LNCAP (cell line): ENCODE results near the gene AUH.

Experiments used
- TF ChIP-seq, protein P1 (sequence below): fragments of 450-650 bp; IDR thresholded peaks from 2 replicates; pipeline ENCODE4 v1.5.1; 2017; ENCODE audit warnings: mild to moderate bottlenecking

AUH gene

DNA sequence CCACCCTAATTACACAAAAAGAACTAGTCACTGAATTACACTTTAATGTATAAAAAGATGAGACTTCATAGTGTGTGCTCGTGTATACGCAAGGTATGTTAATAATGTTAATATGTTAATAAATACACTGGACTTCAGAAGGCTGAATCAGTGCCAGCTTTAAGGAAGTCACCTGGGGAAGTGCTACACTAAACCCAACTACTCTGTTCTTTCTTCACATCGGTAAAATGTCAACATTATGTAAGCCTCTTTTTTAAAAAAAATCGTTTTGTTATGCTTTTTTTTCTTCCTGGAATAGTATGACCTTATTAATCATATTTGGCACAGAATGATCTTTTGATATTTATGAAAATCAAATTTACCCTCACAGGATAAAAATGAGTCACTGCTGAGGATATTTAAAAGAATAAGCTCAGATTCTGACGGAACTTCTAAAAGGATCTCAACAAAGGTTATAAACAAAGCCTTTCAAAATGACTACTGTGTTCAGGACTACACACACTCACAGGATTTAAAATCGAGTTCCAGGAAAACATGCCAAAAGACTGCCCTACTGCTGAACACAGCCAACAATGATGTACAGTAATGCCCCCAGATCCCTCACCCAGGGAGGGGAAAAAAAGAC is 75.9 kb downstream of the AUH start:
- TF ChIP-seq, protein P1, sequence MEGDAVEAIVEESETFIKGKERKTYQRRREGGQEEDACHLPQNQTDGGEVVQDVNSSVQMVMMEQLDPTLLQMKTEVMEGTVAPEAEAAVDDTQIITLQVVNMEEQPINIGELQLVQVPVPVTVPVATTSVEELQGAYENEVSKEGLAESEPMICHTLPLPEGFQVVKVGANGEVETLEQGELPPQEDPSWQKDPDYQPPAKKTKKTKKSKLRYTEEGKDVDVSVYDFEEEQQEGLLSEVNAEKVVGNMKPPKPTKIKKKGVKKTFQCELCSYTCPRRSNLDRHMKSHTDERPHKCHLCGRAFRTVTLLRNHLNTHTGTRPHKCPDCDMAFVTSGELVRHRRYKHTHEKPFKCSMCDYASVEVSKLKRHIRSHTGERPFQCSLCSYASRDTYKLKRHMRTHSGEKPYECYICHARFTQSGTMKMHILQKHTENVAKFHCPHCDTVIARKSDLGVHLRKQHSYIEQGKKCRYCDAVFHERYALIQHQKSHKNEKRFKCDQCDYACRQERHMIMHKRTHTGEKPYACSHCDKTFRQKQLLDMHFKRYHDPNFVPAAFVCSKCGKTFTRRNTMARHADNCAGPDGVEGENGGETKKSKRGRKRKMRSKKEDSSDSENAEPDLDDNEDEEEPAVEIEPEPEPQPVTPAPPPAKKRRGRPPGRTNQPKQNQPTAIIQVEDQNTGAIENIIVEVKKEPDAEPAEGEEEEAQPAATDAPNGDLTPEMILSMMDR, result no peak

DNA sequence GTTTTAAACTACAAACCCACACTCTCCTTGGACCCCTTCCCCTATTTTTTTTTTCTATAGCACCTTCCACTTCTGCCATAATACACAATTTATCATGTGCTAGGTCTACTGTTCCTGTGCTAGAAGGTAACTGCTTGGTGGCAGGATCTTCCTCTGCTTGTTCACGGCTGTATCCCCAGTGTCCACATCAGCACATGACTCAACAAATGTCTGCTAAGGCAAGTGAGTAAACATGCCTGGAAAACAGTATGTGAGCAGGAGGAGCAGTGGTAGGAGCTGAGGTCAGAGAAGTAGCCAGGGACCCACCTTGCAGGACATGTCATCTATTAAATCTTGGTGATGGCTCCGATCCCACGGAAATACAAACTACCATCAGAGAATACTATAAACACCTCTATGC is 79.4 kb downstream of the AUH start:
- TF ChIP-seq, protein P1, result no peak

GRCh38 chr9:91279296-91280204 is 82.2 kb downstream of the AUH start:
- TF ChIP-seq, protein P1, result no peak

DNA sequence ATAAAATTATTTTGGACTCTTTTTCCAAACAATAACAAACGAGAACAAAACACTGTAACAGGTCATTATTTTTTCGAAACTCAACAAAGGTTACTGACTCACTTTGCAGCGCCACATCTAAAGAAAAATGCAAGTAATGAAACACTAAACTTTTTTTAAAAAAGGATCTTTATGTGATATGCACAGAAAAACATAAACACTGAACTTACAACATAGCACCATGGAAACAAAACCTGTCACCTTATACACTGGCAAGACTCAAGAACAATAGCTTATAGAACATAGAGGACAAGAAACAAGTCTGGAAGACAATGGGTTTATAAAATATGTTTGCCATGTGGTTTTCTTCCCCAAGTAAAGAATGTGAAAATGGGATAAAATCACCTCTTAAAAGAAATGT is 85.2 kb downstream of the AUH start:
- TF ChIP-seq, protein P1, result no peak

- TF ChIP-seq, protein P1, result no peak
Observed at GRCh38 chr9:91275655-91276054, 86.1 kb downstream of the AUH start.

DNA sequence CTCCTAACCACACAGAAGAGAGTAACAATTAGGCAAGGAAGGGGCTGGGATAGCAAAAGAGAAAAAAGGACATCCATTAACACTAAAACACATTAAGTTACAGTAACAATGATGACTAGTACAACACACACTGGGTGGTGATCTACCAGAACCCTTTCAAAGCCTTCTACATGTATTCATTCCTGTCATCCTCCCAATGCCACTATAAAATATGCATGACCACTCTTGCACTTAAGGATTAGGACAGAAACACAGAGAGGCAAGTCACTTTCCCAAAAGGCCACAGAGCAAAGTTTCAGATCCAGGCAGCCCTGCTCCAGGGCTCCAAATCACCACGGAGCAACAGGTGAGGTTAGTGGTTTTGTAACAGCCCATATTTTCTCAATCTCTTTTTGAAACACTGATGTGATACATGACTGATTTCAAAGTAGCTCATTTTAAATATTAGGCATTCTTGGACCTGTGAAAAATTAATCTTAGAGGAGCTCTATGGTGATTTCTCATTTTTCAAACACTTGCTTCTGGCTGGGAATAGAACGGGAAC is 86.7 kb downstream of the AUH start:
- TF ChIP-seq, protein P1, result no peak

GRCh38 chr9:91273853-91274552 is 87.7 kb downstream of the AUH start:
- TF ChIP-seq, protein P1, result no peak
